ENCODE results near the gene CYBRD1. TPM values are rescaled to one million over a fixed set of nuclear protein-coding genes. Genes with fewer than 3 reads are reported as not detected.
A peak's percentile ranks its signal among the peaks of the same experiment; 100 is the strongest.
"Not testable (repeated sequence)": the region's sequence is repeated elsewhere in the genome, so short reads cannot be mapped to it uniquely, and the experiment has no call there.

CYBRD1 gene
- total and polyA plus RNA-seq, 8 donors = 4.4 to 29.3 (median 7.7) TPM

GRCh38 chr2:171487201-171487600, 35.1 kb upstream of the CYBRD1 start:
- intact Hi-C loops (cut with DNase I) = no loop called here
- DNase-seq (no peak), FAIRE-seq (no peak), ATAC-seq (no peak)
- Histone ChIP-seq H3K4me1 (no peaks in the 10 kb centered on the region), H3K27ac (no peak overlapping the region), H3K36me3 (no peaks in the 10 kb centered on the region), H3K4me3 (no peak overlapping the region), H3K9me3 (no peaks in the 10 kb centered on the region), H3K27me3 (no peaks in the 10 kb centered on the region)
- WGBS, 2 donors = 96 to 99% methylated on average over 6 of the region's 6 CpGs
- no peak for TF ChIP-seq CTCF (IDR thresholded peaks at IDR 0.05)

DNA sequence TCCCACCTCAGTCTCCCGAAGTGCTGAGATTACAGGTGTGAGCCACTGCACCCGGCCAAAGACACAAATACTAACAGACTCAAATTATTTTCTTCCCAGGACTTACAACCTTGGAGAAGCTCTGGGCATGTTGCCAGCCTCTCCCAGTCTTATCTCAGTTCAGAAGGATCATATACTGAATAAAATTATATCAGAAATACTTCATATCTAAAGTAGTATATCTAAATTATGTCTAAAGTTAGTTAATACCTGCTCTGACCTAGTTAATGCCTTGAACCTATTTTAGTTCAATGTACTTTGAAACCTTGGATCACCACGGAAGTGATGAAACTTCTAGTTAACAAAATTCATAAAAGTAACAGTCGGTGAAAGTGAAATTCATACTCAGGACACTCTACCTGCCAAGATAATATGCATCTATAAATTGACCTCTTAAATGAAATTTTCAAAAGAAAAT, 34.4 kb upstream of the CYBRD1 start:
- no peak overlapping the region for H3K27ac ChIP-seq

GRCh38 chr2:171490577-171490976, 31.7 kb upstream of the CYBRD1 start:
- FAIRE-seq (no peak), ATAC-seq (no peak), DNase-seq (no peak)
- Histone ChIP-seq H3K36me3 (no peaks in the 10 kb centered on the region), H3K4me1 (no peaks in the 10 kb centered on the region), H3K4me3 (no peak overlapping the region), H3K27ac (no peak overlapping the region), H3K27me3 (no peaks in the 10 kb centered on the region), H3K9me3 (no peaks in the 10 kb centered on the region)
- intact Hi-C loops (cut with DNase I) = no loop called here
- TF ChIP-seq CTCF (IDR thresholded peaks at IDR 0.05) = no peak
- WGBS, 2 donors = 57 to 71% methylated on average over 2 of the region's 2 CpGs

More for the DNA sequence above, 34.4 kb upstream of the CYBRD1 start:
- intact Hi-C loops (cut with DNase I) = no loop called here
- DNase-seq (peak in 1 of 6 donors; percentile 33), FAIRE-seq (peak; percentile 5), ATAC-seq (no peak)
- Histone ChIP-seq H3K4me3 (no peak overlapping the region), H3K9me3 (no peaks in the 10 kb centered on the region), H3K4me1 (no peaks in the 10 kb centered on the region), H3K27me3 (no peaks in the 10 kb centered on the region), H3K36me3 (no peaks in the 10 kb centered on the region)
- WGBS, 2 donors = 53 to 58% methylated on average over 4 of the region's 4 CpGs
- TF ChIP-seq CTCF (IDR thresholded peaks at IDR 0.05) = no peak

DNA sequence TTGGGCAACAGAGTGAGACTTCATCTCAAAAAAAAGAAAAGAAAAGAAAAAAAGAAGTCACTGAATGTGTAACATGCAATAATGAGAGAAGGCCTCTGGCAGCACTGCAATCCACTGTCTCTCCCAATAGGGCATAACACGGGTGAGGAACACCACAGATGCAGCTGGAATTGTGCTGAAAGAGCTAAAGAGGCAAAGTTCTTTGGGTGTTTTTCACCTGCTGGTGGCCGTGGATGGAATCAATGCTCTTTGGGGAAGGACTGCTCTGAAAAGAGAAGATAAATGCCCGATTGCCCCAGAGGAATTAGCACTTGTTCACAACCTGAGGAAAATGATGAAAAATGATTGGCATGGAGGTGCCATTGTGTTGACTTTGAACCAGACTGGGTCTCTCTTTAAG, 31.0 kb upstream of the CYBRD1 start:
- DNase-seq (no peak), FAIRE-seq (no peak), ATAC-seq (no peak)
- Histone ChIP-seq H3K4me1 (no peaks in the 10 kb centered on the region), H3K4me3 (no peak overlapping the region), H3K36me3 (no peaks in the 10 kb centered on the region), H3K27me3 (no peaks in the 10 kb centered on the region), H3K9me3 (no peaks in the 10 kb centered on the region), H3K27ac (no peak overlapping the region)
- intact Hi-C loops (cut with DNase I) = no loop called here
- WGBS, 2 donors = 86 to 90% methylated on average over 3 of the region's 3 CpGs
- TF ChIP-seq CTCF (IDR thresholded peaks at IDR 0.05) = no peak

- Histone ChIP-seq H3K9me3 (no peaks in the 10 kb centered on the region), H3K27ac (no peak overlapping the region), H3K4me1 (no peaks in the 10 kb centered on the region), H3K27me3 (no peaks in the 10 kb centered on the region), H3K4me3 (no peak overlapping the region), H3K36me3 (no peaks in the 10 kb centered on the region)
- WGBS, 2 donors = 74% methylated on average over 6 of the region's 6 CpGs
- no peak for TF ChIP-seq CTCF (IDR thresholded peaks at IDR 0.05)
- intact Hi-C loops (cut with DNase I) = no loop called here
- FAIRE-seq (no peak), DNase-seq (no peak), ATAC-seq (no peak)
Observed at GRCh38 chr2:171492664-171493063, 29.6 kb upstream of the CYBRD1 start.

- FAIRE-seq; H3K4me3 ChIP-seq; H3K27me3 ChIP-seq; intact Hi-C loops (cut with DNase I); ATAC-seq; H3K27ac ChIP-seq; H3K9me3 ChIP-seq; DNase-seq; H3K36me3 ChIP-seq; H3K4me1 ChIP-seq: not testable (repeated sequence)
- 84 to 87% methylated on average over 5 of the region's 5 CpGs for WGBS, 2 donors
Observed at GRCh38 chr2:171497664-171498063, 24.6 kb upstream of the CYBRD1 start.

Measured in pancreas (tissue), 10 donors.